AG10803 (cell line): Measurements from ENCODE around the gene LRRC15.

Experiments
- DNase-seq: peaks from one replicate; pipeline ENCODE4 v3.0.0; 2010; ENCODE audit warnings: low read depth
- H3K4me3 ChIP-seq: 2 replicates; pipeline ENCODE4 v1.5.1; 2011; ENCODE audit warnings: mild to moderate bottlenecking, low read length, control low read depth
- TF ChIP-seq, protein P1 (sequence below): conservative IDR thresholded peaks from 2 replicates; pipeline ENCODE4 v1.5.1; 2011; ENCODE audit warnings: mild to moderate bottlenecking, low read length, control low read depth, inconsistent platforms

The LRRC15 gene

DNA sequence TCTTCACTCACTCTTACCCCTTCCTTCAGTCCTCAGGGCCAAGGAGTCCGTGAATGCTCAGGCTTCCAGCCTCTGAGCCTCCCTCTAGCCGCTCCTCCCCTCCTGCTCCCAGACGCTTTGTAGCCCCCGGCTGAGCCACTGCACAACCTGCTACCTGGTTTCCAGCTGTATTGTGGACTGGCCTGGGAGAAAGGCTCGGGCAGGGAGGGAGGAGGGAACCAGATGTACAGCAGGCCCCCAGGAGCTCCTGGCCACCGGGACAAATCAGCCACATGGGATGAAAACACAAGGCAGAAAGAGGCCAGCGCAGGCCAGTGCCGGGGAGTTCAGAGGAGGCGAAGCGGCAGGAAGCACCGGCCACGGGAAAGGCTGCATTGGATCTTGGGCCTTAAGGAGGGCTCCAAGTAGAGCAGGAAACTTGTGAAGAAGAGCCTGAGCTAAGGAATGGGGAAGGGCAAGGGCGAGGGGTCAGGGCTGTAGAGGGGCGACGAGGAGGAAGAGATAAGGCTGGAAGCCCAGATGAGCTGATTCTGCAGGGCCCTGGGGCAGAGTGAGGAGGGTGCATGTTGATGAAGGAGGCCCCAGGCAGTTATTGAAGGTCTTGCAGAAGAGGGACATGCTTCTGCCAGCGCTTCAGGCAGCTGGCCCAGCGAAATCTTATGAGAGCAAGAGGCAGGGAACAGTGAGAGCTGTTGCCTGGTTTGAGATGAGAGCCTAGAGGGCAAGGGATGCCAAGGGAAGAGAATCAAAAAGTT lies 32.8 kb downstream of the LRRC15 start:
- no peak for DNase-seq
- no peak overlapping the region for H3K4me3 ChIP-seq
- TF ChIP-seq, protein P1, sequence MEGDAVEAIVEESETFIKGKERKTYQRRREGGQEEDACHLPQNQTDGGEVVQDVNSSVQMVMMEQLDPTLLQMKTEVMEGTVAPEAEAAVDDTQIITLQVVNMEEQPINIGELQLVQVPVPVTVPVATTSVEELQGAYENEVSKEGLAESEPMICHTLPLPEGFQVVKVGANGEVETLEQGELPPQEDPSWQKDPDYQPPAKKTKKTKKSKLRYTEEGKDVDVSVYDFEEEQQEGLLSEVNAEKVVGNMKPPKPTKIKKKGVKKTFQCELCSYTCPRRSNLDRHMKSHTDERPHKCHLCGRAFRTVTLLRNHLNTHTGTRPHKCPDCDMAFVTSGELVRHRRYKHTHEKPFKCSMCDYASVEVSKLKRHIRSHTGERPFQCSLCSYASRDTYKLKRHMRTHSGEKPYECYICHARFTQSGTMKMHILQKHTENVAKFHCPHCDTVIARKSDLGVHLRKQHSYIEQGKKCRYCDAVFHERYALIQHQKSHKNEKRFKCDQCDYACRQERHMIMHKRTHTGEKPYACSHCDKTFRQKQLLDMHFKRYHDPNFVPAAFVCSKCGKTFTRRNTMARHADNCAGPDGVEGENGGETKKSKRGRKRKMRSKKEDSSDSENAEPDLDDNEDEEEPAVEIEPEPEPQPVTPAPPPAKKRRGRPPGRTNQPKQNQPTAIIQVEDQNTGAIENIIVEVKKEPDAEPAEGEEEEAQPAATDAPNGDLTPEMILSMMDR, result no peak

DNA sequence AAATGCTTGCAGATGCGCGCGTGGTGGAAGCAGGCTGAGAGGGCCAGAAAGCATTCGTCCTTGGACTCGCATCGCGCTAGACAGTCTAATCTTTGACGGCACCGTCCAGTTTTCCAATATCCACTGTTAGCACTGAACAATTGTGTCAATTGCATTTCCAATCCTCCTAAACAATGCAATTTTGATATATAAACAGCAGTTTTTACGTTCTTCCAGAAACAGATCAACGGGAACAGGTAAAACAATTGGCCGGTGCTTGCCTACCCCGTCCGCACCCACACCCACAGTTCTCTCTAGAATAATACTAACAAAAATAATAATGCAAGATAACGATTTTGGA lies 35.6 kb downstream of the LRRC15 start:
- H3K4me3 ChIP-seq, result no peak overlapping the region
- peak; percentile 83 for DNase-seq
- TF ChIP-seq, protein P1, result no peak

DNA sequence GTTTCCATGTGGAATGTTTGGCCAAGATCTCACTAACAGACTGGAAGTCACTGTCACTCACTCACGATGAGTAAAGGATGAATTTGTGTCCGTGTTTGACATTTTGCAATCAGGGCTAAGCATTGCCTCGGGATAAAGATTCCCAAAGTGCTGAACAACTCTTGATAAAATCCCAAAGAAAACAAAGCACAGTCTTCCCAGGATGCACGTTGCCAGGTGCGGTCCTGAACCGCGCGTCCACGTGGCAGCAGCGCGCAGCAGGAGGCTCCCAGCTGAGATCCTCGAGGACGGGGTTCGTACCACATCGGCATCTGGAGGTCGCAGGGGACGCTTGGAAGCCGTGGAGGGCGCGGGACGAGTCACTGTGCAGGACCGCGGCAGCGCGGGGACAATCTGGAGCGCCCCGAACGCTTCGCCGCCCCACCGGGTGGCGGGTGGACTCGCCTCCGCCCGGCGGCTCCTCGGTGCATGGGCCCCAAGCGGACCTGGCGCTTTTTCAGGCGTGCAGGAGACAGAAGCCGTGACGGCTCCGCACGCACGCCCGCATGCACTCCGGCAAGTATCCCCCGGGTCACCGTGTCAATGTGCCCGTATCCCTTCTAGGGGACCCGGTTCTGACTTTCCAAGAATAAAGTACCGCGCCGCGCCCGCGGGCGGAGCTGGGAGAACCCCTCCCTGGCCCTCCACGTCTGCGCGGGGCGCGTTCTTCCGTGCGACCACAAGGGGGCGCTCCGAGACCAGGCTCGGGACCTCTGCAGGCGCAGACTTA lies 36.1 kb downstream of the LRRC15 start:
- TF ChIP-seq, protein P1, result peak; percentile 81
- H3K4me3 ChIP-seq, result peak overlapping the region; percentile 69
- peak; percentile 41 for DNase-seq

DNA sequence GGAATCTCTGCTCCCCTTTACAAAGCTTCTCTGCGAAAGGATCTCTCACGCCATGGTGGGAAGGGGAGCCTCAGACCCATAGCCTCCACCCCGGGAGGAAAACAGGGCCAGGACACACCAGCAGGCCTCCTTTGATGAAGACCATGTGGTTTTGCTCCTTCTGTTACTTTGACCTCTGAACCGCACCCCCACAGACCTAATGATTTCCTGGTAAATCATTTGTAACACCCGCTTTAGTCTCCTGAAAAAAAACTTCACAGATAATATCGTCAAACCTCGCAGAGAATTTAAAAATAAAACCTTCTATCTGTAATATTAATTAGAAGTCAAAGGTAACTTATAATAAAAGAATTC lies 36.7 kb downstream of the LRRC15 start:
- DNase-seq, result no peak
- H3K4me3 ChIP-seq, result no peak overlapping the region
- TF ChIP-seq, protein P1, result no peak

DNA sequence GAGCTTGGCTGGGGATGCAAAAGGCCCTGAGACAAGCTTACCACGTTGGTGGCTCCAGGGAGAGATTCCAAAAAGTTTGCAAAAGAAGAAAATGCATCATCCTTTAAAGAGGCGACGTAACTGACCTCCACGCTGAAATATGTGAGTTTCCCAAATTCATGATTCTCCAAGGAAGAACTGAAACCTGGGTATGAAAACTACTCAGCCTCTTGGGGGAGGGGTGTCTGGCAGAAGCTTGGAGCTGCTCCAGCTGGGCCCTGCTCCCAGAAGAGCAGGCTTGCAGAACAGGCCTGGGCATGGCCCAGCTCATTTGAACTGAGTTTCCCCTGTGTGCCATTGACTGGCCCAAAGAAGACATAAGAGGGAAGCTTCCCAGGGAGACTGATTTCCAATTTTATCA lies 39.0 kb downstream of the LRRC15 start:
- peak; percentile 82 for DNase-seq
- TF ChIP-seq, protein P1, result no peak
- no peak overlapping the region for H3K4me3 ChIP-seq

DNA sequence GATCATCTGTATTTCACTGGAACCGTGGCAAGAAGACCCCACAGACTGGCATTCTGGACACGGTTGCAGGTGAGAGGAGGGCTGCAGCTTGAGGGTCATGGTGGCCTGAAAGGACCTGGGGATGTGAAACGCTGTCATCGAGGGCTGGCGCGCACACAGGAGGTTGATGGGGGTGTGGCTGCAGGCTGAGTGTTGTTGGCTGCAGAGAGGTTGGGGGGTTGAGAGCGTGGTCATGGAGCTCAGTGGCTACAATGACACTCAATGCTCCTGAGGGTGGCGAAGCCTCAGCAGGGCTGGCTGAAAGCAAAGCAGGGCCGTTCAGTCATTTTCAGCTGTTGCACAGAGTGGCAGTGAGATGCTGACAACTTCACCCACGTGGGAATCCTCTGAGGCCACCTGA lies 39.4 kb downstream of the LRRC15 start:
- TF ChIP-seq, protein P1, result no peak
- no peak for DNase-seq
- H3K4me3 ChIP-seq, result no peak overlapping the region

DNA sequence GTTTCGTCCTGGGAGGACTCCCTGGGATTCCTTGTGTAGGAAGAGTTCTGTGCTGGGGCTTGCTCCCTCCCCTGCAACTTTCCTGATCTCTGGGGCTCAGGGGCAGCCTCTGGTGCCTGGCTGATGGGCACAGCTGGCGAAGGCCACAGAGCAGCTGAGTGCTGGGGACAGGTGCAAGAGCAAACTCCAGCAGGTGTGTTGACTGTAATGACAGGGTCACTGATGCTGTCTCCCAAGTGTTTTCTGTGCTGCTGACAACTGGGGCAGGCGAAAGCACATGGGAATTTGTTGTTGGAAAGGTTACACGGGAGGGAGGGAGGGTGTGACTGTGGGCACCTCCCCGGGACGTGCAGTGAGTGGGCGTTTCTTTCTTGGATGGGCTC lies 40.0 kb downstream of the LRRC15 start:
- TF ChIP-seq, protein P1, result no peak
- H3K4me3 ChIP-seq, result no peak overlapping the region
- DNase-seq, result no peak
